HT1080 (cell line): Measurements from ENCODE around the gene AKNAD1. TPM values are rescaled to one million over a fixed set of nuclear protein-coding genes. Genes with fewer than 3 reads are reported as not detected.
"Not testable (repeated sequence)": the region's sequence is repeated elsewhere in the genome, so short reads cannot be mapped to it uniquely, and the experiment has no call there.

ENCODE experiments used
- DNase-seq: peaks from one replicate; pipeline ENCODE4 v3.0.0-alpha.2; 2015; ENCODE audit warnings: low read depth
- polyA plus RNA-seq, 2 experiments: library from polyadenylated mRNA; depleted of rRNA; stranded (reverse); fragments of >200 nt; gene quantifications; 2 replicates each; pipeline ENCODE4 v1.2.3, GENCODE V29; 2015
- total RNA-seq: library from RNA; depleted of rRNA; stranded (reverse); fragments of >200 nt; shearing (Covaris generic); gene quantifications from 2 replicates; pipeline ENCODE4 v1.2.3, GENCODE V29; 2014; rRNA removed

Gene AKNAD1
- 2.7 and 5.0 TPM in 2 replicates for total RNA-seq
- polyA plus RNA-seq (2015; cell fraction: cytosol; rRNA removed), result 3.2 and 3.6 TPM in 2 replicates
- polyA plus RNA-seq (2015; cell fraction: nucleus; rRNA removed), result 2.3 and 3.6 TPM in 2 replicates

GRCh38 chr1:108856994-108857393 is at the start of gene AKNAD1:
AKNAD1 (minus strand) TSS chr1:108857094; CDS start chr1:108852664, 4,430 bp downstream.
- no peak for DNase-seq

- no peak for DNase-seq
These were observed 44.2 kb upstream of the AKNAD1 start for GRCh38 chr1:108901106-108901505.

GRCh38 chr1:108897865-108898720 is 41.2 kb upstream of the AKNAD1 start:
- peak; percentile 27 for DNase-seq

GRCh38 chr1:108896146-108897145 is 39.6 kb upstream of the AKNAD1 start:
- DNase-seq, result no peak

- DNase-seq, result peak; percentile 33
These were observed 36.2 kb upstream of the AKNAD1 start for GRCh38 chr1:108893141-108893530.

- peak; percentile 10 for DNase-seq
These were observed 35.7 kb upstream of the AKNAD1 start for GRCh38 chr1:108892356-108893140.

- no peak for DNase-seq
These were observed 33.0 kb upstream of the AKNAD1 start for GRCh38 chr1:108889706-108890384.

- DNase-seq, result not testable (repeated sequence)
These were observed 32.2 kb upstream of the AKNAD1 start for GRCh38 chr1:108889006-108889645.

GRCh38 chr1:108886292-108886691 is 29.4 kb upstream of the AKNAD1 start:
- DNase-seq, result no peak

GRCh38 chr1:108884968-108885367 is 28.1 kb upstream of the AKNAD1 start:
- DNase-seq, result no peak

- DNase-seq, result no peak
These were observed 25.9 kb upstream of the AKNAD1 start for GRCh38 chr1:108882837-108883236.

- no peak for DNase-seq
These were observed 24.5 kb upstream of the AKNAD1 start for GRCh38 chr1:108881369-108881768.

GRCh38 chr1:108880850-108881249 is 24.0 kb upstream of the AKNAD1 start:
- no peak for DNase-seq

- no peak for DNase-seq
These were observed 21.8 kb upstream of the AKNAD1 start for GRCh38 chr1:108878678-108879077.

GRCh38 chr1:108878160-108878469 is 21.2 kb upstream of the AKNAD1 start:
- no peak for DNase-seq

GRCh38 chr1:108877348-108878159 is 20.7 kb upstream of the AKNAD1 start:
- DNase-seq, result peak; percentile 43

GRCh38 chr1:108871050-108871724 is 14.3 kb upstream of the AKNAD1 start:
- no peak for DNase-seq

- DNase-seq, result no peak
These were observed 8.5 kb upstream of the AKNAD1 start for GRCh38 chr1:108865316-108865910.
